ENCODE results near the gene FOXP4. TPM values are rescaled to one million over a fixed set of nuclear protein-coding genes. Genes with fewer than 3 reads are reported as not detected.
A peak's percentile ranks its signal among the peaks of the same experiment; 100 is the strongest.

FOXP4 gene
- polyA plus RNA-seq, 1 donor = 129 TPM

GRCh38 chr6:41638002-41638934 lies 92.1 kb downstream of the FOXP4 start, which contains the start of gene MDFI:
Gene MDFI, plus strand, starts transcription at chr6:41638468. Its CDS starts 282 bp downstream, at chr6:41638750.
- peak within 1 kb of the TSS; percentile 74 for H3K27ac ChIP-seq (ENCODE audit: low read length)
- peak within 1 kb of the TSS; percentile 46 for H3K4me3 ChIP-seq (ENCODE audit: low read length)
- peak; percentile 30 to 36 for DNase-seq
- peaks cover 13% of the 10 kb centered on the region for H3K4me1 ChIP-seq (ENCODE audit: control insufficient read depth, insufficient read depth, low read length)
- no peaks in the 10 kb centered on the region for H3K9me3 ChIP-seq (ENCODE audit: control insufficient read depth, low read depth, low read length)
- H3K36me3 ChIP-seq (ENCODE audit: control insufficient read depth, insufficient read depth, low read length) = peaks cover 3% of the 10 kb centered on the region
- WGBS (ENCODE audit: insufficient coverage, low lambda C conversion rate) = 20% methylated on average over 1 of the region's 86 CpGs
- H3K27me3 ChIP-seq (ENCODE audit: control insufficient read depth, insufficient read depth, low read length) = peaks cover 59% of the 10 kb centered on the region

- Histone ChIP-seq H3K4me3 (ENCODE audit: low read length) (peak overlapping the region; percentile 46), H3K27me3 (ENCODE audit: control insufficient read depth, insufficient read depth, low read length) (peaks cover 59% of the 10 kb centered on the region), H3K9me3 (ENCODE audit: control insufficient read depth, low read depth, low read length) (no peaks in the 10 kb centered on the region), H3K36me3 (ENCODE audit: control insufficient read depth, insufficient read depth, low read length) (peaks cover 3% of the 10 kb centered on the region), H3K27ac (ENCODE audit: low read length) (peak overlapping the region; percentile 74), H3K4me1 (ENCODE audit: control insufficient read depth, insufficient read depth, low read length) (peaks cover 13% of the 10 kb centered on the region)
- WGBS (ENCODE audit: insufficient coverage, low lambda C conversion rate) = 0% methylated on average over 2 of the region's 40 CpGs
- DNase-seq = peak; percentile 58 to 60
Measured at GRCh38 chr6:41638935-41639808, 93.0 kb downstream of the FOXP4 start.

GRCh38 chr6:41639809-41640371 lies 93.7 kb downstream of the FOXP4 start:
- peak overlapping the region; percentile 46 for H3K4me3 ChIP-seq (ENCODE audit: low read length)
- peaks cover 3% of the 10 kb centered on the region for H3K36me3 ChIP-seq (ENCODE audit: control insufficient read depth, insufficient read depth, low read length)
- no peaks in the 10 kb centered on the region for H3K9me3 ChIP-seq (ENCODE audit: control insufficient read depth, low read depth, low read length)
- peak overlapping the region; percentile 74 for H3K27ac ChIP-seq (ENCODE audit: low read length)
- peaks cover 53% of the 10 kb centered on the region for H3K27me3 ChIP-seq (ENCODE audit: control insufficient read depth, insufficient read depth, low read length)
- peaks cover 13% of the 10 kb centered on the region for H3K4me1 ChIP-seq (ENCODE audit: control insufficient read depth, insufficient read depth, low read length)
- WGBS (ENCODE audit: insufficient coverage, low lambda C conversion rate) = 67% methylated on average over 1 of the region's 8 CpGs
- DNase-seq = peak; percentile 37 to 55

- no peak overlapping the region for H3K4me3 ChIP-seq (ENCODE audit: low read length)
Measured at GRCh38 chr6:41640426-41640825, 94.2 kb downstream of the FOXP4 start.

GRCh38 chr6:41641352-41641925 lies 95.3 kb downstream of the FOXP4 start:
- Histone ChIP-seq H3K4me1 (ENCODE audit: control insufficient read depth, insufficient read depth, low read length) (peaks cover 13% of the 10 kb centered on the region), H3K27ac (ENCODE audit: low read length) (no peak overlapping the region), H3K9me3 (ENCODE audit: control insufficient read depth, low read depth, low read length) (no peaks in the 10 kb centered on the region), H3K4me3 (ENCODE audit: low read length) (no peak overlapping the region), H3K27me3 (ENCODE audit: control insufficient read depth, insufficient read depth, low read length) (peaks cover 54% of the 10 kb centered on the region), H3K36me3 (ENCODE audit: control insufficient read depth, insufficient read depth, low read length) (peaks cover 9% of the 10 kb centered on the region)
- 60% methylated on average over 1 of the region's 9 CpGs for WGBS (ENCODE audit: insufficient coverage, low lambda C conversion rate)
- no peak for DNase-seq

More at GRCh38 chr6:41640426-41640825, 94.2 kb downstream of the FOXP4 start:
- Histone ChIP-seq H3K4me1 (ENCODE audit: control insufficient read depth, insufficient read depth, low read length) (peaks cover 13% of the 10 kb centered on the region), H3K27me3 (ENCODE audit: control insufficient read depth, insufficient read depth, low read length) (peaks cover 55% of the 10 kb centered on the region), H3K27ac (ENCODE audit: low read length) (peak overlapping the region; percentile 74), H3K36me3 (ENCODE audit: control insufficient read depth, insufficient read depth, low read length) (peaks cover 3% of the 10 kb centered on the region), H3K9me3 (ENCODE audit: control insufficient read depth, low read depth, low read length) (no peaks in the 10 kb centered on the region)
- DNase-seq = no peak
- WGBS (ENCODE audit: insufficient coverage, low lambda C conversion rate) = no CpG with 5 or more reads among the region's 7 CpGs

- Histone ChIP-seq H3K4me3 (ENCODE audit: low read length) (no peak overlapping the region), H3K27me3 (ENCODE audit: control insufficient read depth, insufficient read depth, low read length) (peaks cover 45% of the 10 kb centered on the region), H3K9me3 (ENCODE audit: control insufficient read depth, low read depth, low read length) (no peaks in the 10 kb centered on the region), H3K4me1 (ENCODE audit: control insufficient read depth, insufficient read depth, low read length) (peaks cover 9% of the 10 kb centered on the region), H3K36me3 (ENCODE audit: control insufficient read depth, insufficient read depth, low read length) (peaks cover 16% of the 10 kb centered on the region), H3K27ac (ENCODE audit: low read length) (no peak overlapping the region)
- no CpG with 5 or more reads among the region's 11 CpGs for WGBS (ENCODE audit: insufficient coverage, low lambda C conversion rate)
- no peak for DNase-seq
Measured at GRCh38 chr6:41642090-41642959, 96.1 kb downstream of the FOXP4 start.

- H3K9me3 ChIP-seq (ENCODE audit: control insufficient read depth, low read depth, low read length) = no peaks in the 10 kb centered on the region
- peaks cover 19% of the 10 kb centered on the region for H3K36me3 ChIP-seq (ENCODE audit: control insufficient read depth, insufficient read depth, low read length)
- no peak overlapping the region for H3K4me3 ChIP-seq (ENCODE audit: low read length)
- peaks cover 2% of the 10 kb centered on the region for H3K4me1 ChIP-seq (ENCODE audit: control insufficient read depth, insufficient read depth, low read length)
- DNase-seq = no peak
- H3K27ac ChIP-seq (ENCODE audit: low read length) = no peak overlapping the region
- peaks cover 37% of the 10 kb centered on the region for H3K27me3 ChIP-seq (ENCODE audit: control insufficient read depth, insufficient read depth, low read length)
- WGBS (ENCODE audit: insufficient coverage, low lambda C conversion rate) = no CpG with 5 or more reads among the region's 10 CpGs
Measured at GRCh38 chr6:41642960-41643898, 97.0 kb downstream of the FOXP4 start.

- WGBS (ENCODE audit: insufficient coverage, low lambda C conversion rate) = no CpG with 5 or more reads among the region's 4 CpGs
Measured at GRCh38 chr6:41643899-41644269, 97.7 kb downstream of the FOXP4 start.

More at GRCh38 chr6:41643899-41644269, 97.7 kb downstream of the FOXP4 start:
- Histone ChIP-seq H3K27me3 (ENCODE audit: control insufficient read depth, insufficient read depth, low read length) (peaks cover 30% of the 10 kb centered on the region), H3K36me3 (ENCODE audit: control insufficient read depth, insufficient read depth, low read length) (peaks cover 23% of the 10 kb centered on the region), H3K27ac (ENCODE audit: low read length) (no peak overlapping the region), H3K4me3 (ENCODE audit: low read length) (no peak overlapping the region), H3K9me3 (ENCODE audit: control insufficient read depth, low read depth, low read length) (no peaks in the 10 kb centered on the region), H3K4me1 (ENCODE audit: control insufficient read depth, insufficient read depth, low read length) (no peaks in the 10 kb centered on the region)
- no peak for DNase-seq

All from large intestine (tissue), 3 donors.